HG03442 (cell line): Measurements from ENCODE around the gene PARP8.
"Not testable (repeated sequence)": the region's sequence is repeated elsewhere in the genome, so short reads cannot be mapped to it uniquely, and the experiment has no call there.

Experiments used
- ATAC-seq: cut with Tn5 transposase; IDR thresholded peaks from one replicate; pipeline ENCODE4 v1.9.1; 2021; ENCODE audit warnings: mild to moderate bottlenecking, moderate library complexity; ENCODE audit not compliant: unreplicated experiment

PARP8 gene

DNA sequence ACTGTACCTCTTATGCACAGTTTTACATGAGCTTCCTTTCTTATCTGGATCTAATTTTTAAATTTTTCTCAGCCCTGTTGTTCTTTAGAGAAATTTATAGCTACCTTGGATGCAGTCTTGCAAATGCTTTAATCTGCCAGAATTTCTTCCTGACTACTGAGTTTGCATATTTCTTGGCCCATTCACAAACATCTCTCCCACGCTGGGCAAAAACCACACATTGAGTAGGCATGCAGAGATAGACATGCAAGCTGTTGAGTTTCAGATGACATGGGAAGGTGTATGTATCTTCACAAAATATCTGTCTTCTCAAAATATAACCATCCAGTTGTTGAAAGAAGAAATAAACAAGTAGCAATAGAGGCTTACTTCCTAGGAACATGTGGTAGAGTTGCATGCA, 101.2 kb downstream of the PARP8 start:
- ATAC-seq = no peak

DNA sequence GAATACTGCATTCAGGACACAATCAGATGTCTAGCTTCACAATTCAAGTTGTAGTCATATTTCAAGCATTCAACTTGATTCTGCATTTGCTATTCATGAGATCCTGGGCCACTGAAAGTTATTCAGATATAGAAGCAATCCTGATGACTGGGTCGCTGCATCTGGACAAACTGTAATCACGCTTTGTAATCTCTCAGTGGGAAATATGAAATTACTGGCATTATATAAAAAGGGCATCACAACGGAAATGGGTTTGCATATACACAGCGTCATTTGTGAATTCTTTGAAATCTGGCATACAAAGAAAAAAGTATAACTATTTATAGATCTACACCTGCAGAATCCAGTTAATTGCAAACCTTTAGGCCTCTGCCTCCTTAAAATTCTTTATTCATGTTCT, 102.2 kb downstream of the PARP8 start:
- no peak for ATAC-seq

DNA sequence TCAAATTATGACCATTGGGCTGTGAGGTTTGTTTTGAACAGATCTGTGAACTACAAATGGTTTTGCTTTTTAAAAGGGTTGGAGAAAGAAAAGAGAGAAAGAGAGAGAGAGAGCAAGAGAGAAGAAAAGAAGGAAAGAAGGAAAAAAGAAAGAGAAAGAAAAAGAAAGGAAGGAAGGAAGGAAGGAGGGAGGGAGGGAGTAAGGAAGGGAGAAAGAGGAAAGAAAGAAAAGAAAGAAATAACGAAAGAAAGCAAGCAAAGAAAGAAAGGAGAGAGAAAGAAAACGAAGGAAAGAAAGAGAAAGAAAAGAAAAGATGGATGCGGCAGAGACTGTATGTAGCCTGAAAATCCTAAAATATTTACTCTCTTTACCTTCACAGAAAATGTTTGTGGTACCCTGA, 104.0 kb downstream of the PARP8 start:
- no peak for ATAC-seq

DNA sequence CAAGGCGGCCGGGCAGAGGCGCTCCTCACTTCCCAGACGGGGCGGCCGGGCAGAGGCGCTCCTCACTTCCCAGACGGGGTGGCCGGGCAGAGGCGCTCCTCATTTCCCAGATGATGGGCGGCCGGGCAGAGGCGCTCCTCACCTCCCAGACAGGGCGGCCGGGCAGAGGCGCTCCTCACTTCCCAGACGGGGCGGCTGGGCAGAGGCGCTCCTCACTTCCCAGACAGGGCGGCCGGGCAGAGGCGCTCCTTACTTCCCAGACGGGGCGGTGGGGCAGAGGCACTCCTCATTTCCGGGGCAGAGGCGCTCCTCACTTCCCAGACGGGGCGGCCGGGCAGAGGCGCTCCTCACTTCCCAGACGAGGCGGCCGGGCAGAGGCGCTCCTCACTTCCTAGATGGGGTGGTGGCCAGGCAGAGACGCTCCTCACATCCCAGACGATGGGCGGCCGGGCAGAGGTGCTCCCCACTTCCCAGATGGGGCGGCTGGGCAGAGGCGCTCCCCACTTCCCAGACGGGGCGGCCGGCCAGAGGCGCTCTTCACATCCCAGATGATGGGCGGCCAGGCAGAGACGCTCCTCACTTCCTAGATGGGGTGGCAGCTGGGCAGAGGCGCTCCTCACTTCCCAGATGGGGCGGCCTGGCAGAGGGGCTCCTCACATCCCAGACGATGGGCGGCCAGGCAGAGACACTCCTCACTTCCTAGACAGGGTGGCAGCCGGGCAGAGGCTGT, 108.2 kb downstream of the PARP8 start:
- ATAC-seq = not testable (repeated sequence)

DNA sequence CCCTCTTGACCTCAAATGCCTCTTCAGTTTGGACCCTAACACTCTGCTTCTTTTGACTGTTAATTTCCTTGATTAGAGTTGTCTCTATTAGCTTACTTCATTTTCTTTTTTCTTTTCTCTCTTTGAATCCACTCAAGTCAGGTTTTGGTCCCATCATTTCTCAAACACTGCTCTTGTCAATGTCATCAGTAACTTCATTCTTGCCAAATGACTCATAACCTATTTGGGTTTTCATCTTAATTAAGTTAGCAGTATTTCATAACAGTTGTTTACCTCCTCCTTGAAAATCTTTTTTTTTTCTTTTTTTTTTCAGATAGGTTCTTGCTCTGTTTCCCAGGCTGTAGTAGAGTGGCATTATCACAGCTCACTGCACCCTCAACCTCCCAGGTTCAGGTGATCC, 119.6 kb downstream of the PARP8 start:
- no peak for ATAC-seq

DNA sequence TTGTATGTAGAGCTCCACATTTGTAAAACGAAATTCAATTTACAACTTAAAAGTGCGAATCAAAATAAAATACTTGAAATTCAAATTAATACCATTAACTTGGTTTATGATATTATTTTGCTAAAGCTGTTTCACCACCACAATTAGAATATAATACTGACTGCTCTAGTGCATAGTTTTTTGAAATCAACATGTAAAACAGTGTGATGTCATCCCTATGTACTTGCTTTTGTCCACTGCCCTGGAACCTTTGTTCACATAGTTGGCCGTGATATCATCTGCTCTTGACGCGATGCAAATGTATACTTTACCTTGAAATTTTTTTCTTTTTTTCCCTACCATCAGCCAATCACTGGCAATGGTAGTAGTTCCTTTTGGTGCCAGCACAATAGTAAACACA, 125.4 kb downstream of the PARP8 start:
- no peak for ATAC-seq

DNA sequence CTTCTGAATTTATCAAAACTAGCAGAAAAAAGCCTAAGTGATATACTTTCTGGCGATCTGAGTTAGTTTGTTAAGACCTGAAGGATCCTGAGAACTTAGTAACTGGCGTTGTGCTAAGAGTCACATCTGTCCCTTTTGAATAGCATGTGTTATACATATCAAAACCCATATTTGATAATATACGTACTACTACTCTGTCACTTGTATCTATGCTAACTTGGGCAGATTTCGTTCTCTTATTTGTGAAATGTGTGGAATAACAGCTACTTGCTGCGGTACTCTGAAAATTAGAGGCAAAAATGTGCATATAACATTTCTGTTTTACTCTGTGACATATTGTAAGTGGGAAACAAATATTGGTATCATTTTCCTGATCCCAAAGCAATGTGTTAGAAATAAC, 126.4 kb downstream of the PARP8 start:
- no peak for ATAC-seq

DNA sequence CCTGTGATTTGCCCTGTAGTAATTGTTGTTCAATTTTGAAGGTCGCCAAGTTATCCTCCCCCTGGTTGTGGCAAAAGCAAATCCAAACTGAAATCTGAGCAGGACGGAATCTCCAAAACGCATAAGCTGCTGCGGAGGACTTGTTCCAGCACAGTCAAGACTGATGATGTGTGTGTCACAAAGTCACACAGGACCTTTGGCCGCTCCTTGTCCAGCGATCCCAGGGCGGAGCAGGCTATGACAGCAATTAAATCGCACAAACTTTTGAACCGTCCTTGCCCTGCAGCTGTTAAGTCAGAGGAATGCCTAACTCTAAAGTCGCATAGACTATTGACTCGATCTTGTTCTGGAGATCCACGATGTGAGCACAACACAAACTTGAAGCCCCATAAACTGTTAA, 128.4 kb downstream of the PARP8 start:
- ATAC-seq = no peak

DNA sequence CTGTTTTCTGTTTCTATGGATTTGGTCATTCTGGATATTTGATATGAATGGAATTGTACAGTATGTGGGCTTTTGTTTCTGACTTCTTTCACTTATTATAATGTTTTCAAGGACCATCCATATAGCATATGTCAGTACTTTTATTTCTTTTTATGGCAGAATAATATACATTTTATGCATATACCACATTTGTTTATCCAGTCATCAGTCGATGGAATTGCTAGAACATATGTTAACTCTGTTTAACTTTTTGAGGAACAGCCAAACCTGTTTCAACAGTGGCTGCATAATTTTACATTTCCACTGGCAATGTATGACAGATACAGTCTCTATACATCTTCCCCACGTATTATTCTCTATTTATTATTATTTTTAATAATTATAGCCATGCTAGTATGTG, 131.6 kb downstream of the PARP8 start:
- ATAC-seq = no peak

DNA sequence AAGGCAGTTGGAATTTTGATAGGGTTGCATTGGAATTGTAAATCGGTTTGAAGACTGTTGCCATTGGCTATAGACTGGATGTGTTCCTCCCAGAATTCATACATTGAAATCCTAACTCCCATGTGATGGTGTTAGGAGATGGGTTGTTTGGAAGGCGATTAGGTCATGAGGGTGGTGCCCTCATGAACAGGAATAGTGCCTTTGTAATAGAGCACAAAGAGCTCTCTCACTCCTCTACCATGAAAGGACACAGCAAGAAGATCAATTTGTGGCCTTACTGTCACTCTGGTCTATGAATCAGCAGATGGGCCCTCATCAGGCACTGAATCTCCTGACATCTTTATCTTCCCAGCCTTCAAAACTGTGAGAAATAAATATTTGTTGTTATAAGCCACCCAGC, 133.2 kb downstream of the PARP8 start:
- no peak for ATAC-seq

DNA sequence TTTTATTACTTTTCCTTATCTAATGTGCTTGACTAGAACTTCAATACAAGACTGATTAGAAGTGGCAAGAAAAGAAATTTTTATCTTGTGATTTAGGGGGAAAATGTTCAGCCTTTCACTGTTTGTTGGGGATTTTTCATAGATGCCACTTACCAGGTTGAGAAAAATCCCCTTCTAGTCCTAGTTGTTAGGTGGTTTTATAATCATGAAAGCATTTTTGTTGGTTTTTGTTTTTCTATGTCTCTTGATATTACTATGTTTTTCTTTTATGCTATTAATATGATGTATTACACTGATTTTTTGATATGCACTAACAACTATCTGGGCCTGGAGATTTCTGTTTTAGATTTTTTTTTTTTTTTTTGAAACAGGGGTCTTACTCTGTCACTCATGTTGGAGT, 134.0 kb downstream of the PARP8 start:
- no peak for ATAC-seq

DNA sequence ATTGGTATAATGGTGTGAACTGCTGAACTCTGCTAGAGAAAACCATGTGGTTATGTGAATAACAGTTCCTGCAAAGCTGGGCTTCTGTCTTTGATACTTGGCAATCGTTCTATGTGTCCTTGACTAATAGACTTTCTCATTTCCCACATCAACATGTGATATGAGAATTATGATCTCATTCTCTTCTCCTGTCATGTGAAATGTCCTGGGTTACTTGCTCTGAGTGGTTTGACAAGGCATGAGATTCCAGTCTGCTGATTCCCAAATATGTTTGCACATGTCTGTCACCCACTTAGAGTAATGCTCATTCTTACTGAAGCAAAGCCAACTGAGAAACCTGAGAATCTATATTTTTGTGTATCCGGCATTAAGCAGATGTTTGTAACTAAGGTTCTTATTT, 141.2 kb downstream of the PARP8 start:
- no peak for ATAC-seq

DNA sequence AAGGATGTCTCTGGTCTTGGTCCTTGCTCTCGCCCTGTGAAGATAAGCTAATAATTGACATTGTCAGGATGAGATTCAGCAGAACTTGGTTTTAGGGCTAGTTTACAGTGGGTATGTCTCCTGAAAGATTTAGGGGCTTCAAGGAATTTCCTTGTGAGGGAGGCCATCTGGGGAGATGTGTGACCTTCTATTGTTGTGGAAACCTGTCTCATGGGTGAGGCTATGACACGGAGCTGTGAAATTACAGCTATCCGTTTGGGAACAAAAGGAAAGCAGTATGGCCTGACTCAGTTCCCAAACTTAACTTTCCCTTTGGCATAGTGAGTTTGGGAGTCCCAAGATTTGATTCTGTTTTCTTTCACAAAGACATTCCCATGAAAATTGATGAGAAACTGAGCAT, 142.0 kb downstream of the PARP8 start:
- ATAC-seq = no peak

DNA sequence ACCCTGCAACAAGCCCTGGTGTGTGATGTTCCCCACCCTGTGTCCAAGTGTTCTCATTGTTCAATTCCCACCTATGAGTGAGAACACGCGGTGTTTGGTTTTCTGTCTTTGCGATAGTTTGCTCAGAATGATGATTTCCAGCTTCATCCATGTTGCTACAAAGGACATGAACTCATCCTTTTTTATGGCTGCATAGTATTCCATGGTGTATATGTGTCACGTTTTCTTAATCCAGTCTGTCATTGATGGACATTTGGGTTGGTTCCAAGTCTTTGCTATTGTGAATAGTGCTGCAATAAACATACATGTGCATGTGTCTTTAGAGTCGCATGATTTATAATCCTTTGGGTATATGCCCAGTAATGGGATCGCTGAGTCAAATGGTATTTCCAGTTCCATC, 145.3 kb downstream of the PARP8 start:
- not testable (repeated sequence) for ATAC-seq

DNA sequence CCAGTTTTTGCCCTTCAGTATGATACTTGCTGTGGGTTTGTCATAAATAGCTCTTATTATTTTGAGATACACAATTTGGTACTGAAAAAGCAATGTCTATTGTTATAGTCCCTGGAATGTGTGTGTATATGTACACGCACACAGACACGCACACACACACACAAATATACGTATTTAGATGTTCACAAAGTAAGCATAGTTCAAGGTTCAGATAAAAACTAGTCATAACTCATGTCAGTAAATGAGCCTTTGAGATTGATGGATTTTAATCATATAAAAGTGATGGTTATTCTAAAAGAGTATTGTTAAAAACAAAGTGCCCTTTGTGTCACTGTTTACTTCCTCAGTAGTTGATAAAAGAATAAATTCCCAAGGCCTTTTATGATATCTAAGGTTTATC, 147.3 kb downstream of the PARP8 start:
- ATAC-seq = no peak

DNA sequence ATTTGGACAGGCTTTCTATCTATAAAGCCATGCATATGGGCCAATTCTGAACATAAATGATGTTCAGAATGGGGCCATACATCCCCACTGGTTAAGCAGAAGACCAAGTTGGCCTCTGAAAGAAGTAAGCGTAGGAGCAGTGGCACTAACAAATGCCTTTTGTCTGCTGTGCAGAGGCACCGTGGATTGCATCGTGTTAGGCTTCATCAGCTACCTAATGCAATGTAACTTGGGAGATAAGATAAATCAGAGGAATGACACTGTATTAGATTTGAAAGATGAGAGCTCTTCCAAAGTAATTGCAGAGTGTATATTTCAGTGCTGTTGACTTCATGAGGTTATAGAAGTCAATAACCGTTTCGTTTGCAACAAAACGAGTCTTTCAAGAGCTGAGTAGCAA, 148.1 kb downstream of the PARP8 start:
- no peak for ATAC-seq

DNA sequence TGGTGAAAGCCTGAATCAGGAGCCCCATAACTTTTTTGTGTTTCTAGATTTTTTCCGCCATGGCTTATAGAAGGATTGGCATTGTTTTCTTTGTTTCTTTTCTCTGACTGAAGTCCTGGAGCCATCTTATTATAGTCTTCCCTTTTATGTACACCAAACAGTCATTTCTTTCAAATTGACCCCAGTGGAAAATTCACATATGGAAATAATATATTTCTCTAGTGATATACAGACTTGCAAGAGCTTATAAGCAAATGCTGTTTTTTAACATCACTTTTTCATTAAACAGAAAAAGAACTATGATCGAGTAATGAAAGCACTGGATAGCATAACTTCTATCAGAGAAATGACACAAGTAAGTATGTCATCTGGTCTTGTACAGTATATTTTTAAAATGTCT, 155.6 kb downstream of the PARP8 start:
- ATAC-seq = no peak

DNA sequence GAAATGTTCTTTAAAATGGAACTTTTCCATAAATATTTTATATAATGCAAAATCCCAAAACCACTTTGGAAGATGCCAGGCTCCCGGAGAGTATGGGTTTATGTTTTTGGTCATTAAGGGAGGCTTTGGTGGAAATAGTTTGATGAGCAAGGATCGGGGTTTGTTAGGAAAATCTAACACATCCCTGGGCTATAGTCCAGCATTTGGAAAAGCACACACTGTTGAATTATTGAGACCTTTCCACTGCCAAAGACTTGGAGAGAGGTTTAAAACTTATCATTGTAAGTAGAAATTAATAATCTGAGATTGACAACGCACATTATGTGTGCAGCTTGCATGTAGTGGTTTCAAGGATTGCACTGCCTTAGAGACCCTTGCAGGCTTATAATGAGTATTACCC, 156.3 kb downstream of the PARP8 start:
- ATAC-seq = no peak

DNA sequence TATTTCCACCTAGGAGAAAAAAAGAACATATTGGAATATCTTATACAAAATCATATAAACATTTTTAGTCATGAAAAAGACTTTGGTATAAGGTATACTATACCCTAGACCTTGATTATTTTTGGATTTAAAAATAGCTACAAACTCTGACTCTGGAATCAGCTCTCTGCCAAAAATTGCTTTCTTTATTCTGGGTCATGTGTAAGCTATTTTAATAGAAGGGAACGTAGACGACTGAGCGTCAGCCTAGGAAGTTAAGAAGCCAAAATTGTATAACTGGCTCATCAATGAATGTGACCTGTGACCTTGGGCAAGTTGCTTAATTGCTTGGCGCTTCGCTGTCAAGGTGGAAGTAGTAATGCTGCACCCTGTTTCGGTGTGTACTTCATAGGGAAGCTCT, 157.1 kb downstream of the PARP8 start:
- no peak for ATAC-seq

DNA sequence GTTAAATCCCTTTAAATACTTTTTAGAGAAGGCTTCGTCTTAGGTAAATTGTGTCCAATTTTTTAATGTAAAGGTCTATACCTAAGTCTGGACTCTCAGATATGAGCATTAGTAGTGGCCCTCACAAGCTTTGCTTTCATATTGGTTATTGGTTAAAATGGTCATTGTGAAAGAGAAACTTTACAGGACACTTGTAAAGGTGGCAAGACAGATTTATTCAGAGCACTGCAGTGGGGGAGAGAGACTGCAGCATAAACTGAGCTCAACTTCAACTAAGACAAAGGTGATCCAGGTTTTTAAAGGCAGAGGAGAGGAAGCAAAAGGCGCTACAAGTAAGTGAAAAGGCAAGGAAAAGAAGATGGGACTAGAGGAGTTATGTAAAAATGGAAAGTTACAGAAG, 157.7 kb downstream of the PARP8 start:
- no peak for ATAC-seq

DNA sequence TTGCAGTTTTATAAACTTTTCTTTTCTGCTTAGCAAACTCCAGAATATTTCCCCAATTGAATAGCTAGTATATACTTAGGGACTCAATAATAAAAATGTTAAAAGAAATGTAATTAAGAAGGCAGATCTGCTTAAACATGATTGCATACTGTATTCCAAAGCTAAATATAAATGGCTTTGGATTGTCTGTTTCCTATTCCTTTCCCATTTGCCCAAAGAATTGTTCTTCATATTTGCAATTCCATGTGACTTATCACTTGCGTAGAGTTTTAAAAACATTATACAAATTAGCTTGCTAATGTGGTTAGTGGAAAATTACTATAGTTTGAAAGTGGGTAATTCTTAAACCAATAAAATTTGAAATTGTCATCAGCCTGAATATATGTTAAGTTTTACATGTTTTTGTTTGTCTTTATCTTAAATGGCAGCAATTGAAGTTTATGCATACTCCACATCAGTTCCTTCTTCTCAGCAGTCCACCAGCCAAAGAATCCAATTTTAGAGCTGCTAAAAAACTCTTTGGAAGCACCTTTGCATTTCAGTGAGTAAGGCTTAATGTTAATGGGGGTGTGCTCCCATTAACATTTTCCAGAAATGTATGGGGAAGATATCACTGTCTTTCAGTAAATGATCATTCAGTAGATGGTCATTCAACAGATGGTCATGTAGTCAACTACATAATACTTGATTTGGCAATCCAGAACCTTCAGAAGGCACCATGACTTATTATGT, 161.2 kb downstream of the PARP8 start:
- ATAC-seq = no peak

DNA sequence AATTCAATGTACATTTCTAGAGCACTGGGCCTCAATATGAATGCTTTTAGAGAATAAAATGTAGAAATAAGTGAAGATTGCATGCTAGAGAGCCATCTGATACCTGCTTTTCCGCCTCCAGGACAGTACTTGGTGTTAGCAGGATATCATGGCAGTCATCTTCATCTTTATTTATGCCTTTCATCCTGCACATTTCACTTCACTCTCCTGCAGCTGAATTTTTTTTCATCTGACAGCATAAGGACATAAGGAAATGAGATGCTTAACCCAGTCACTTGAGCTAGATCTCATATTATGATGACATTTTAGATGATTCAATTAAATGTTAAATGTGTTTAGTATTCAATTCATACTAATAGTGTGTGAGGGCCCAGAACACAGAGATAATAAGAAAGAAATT, 162.6 kb downstream of the PARP8 start:
- no peak for ATAC-seq
